Type B pancreatic cell (in vitro differentiated cells): ENCODE results near the gene RTN4R. TPM values are rescaled to one million over a fixed set of nuclear protein-coding genes. Genes with fewer than 3 reads are reported as not detected.
A peak's percentile ranks its signal among the peaks of the same experiment; 100 is the strongest.

ENCODE experiments used
- DNase-seq: peaks from one replicate; pipeline ENCODE4 v3.0.0; 2021; ENCODE audit warnings: mixed read lengths; ENCODE audit not compliant: unreplicated experiment; ENCODE audit errors: extremely low spot score
- H3K27ac Mint-ChIP-seq: 2 replicates; pipeline ENCODE4 v1.8.0; 2021; ENCODE audit warnings: mild to moderate bottlenecking, mixed read lengths
- H3K27me3 Mint-ChIP-seq: 2 replicates; pipeline ENCODE4 v1.8.0; 2021; ENCODE audit warnings: mixed read lengths
- H3K36me3 Mint-ChIP-seq: 2 replicates; pipeline ENCODE4 v1.8.0; 2021; ENCODE audit warnings: mixed read lengths
- H3K4me1 Mint-ChIP-seq: one replicate; pipeline ENCODE4 v1.8.0; 2021; ENCODE audit warnings: mixed read lengths; ENCODE audit not compliant: unreplicated experiment
- H3K4me3 Mint-ChIP-seq: 2 replicates; pipeline ENCODE4 v1.8.0; 2021; ENCODE audit warnings: mild to moderate bottlenecking, mixed read lengths
- H3K9me3 Mint-ChIP-seq: 2 replicates; pipeline ENCODE4 v1.8.0; 2021; ENCODE audit warnings: mixed read lengths
- total RNA-seq: library from RNA; stranded (reverse); gene quantifications from 2 replicates; pipeline ENCODE4 v1.2.1, GENCODE V29; 2021; ENCODE audit warnings: low replicate concordance
- TF ChIP-seq, protein P1 (sequence below): fragments of 200-600 bp; sonication (generic); conservative IDR thresholded peaks from 2 replicates; pipeline ENCODE4 v1.5.0; 2021; ENCODE audit warnings: antibody characterized with exemption, mild to moderate bottlenecking

Gene RTN4R
- total RNA-seq, 1 donor from 2014 or later, result 9.0 TPM

DNA sequence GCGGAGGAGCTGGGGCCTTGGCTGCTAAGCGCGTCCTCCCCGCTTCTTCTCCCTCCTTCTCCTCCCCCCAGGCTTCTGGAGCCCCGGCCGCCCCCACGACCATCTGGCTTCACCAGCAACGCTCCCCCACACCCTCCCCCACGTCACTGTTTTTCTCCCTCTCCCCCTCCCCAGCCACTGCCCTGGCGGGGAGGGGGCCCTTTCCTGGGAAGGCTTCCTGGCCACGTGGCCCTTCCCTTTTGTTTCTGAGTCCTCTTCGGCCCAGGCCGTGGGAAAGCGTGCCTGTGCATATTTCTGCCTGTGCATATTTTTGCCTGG is 27.7 kb downstream of the RTN4R start:
- H3K27ac Mint-ChIP-seq, result peak overlapping the region; percentile 36
- no peaks in the 10 kb centered on the region for H3K36me3 Mint-ChIP-seq
- DNase-seq, result no peak

DNA sequence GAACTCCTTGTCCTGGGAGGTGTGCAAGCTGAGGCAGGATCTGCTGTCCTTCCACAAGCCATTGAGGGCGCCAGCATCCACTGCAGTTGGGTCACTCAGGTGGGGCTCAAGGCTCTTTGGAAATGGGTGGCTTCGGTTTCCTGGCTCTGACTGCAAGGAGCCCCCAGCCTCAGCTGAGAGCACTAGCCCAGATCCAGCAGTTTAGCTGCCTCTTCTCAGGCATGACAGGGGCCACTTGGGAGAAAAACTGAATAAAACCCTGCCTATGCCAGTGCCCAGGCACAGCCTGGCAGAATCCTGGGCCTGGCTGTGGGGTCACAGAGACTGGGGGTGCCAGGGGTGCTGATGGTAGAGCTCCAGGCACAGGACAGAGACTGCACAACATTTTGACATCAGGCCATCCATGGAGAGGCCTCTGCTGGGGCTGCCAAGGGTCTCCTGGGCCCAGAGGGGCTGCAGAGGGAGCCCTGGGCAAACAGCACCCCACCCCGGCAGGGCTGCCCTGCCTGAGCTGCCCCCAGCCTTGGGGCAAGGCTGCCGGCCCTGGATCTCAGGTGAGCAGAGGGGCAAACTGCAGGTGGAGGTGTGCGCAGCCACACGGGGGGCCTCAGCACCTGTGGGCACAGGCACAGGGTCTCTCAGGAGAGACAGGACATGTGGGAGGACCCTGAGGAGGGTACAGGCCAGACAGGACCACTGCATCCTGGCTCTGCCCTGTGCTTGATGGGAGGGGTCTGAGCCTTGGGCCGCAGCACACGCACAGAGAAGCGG is 28.3 kb downstream of the RTN4R start:
- TF ChIP-seq, protein P1, sequence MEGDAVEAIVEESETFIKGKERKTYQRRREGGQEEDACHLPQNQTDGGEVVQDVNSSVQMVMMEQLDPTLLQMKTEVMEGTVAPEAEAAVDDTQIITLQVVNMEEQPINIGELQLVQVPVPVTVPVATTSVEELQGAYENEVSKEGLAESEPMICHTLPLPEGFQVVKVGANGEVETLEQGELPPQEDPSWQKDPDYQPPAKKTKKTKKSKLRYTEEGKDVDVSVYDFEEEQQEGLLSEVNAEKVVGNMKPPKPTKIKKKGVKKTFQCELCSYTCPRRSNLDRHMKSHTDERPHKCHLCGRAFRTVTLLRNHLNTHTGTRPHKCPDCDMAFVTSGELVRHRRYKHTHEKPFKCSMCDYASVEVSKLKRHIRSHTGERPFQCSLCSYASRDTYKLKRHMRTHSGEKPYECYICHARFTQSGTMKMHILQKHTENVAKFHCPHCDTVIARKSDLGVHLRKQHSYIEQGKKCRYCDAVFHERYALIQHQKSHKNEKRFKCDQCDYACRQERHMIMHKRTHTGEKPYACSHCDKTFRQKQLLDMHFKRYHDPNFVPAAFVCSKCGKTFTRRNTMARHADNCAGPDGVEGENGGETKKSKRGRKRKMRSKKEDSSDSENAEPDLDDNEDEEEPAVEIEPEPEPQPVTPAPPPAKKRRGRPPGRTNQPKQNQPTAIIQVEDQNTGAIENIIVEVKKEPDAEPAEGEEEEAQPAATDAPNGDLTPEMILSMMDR, result no peak
- peaks cover 16% of the 10 kb centered on the region for H3K4me1 Mint-ChIP-seq
- no peaks in the 10 kb centered on the region for H3K9me3 Mint-ChIP-seq
- H3K27me3 Mint-ChIP-seq, result no peaks in the 10 kb centered on the region
- H3K36me3 Mint-ChIP-seq, result no peaks in the 10 kb centered on the region
- no peak overlapping the region for H3K27ac Mint-ChIP-seq
- no peak for DNase-seq
- H3K4me3 Mint-ChIP-seq, result no peak overlapping the region

More for the DNA sequence above, 27.7 kb downstream of the RTN4R start:
- H3K4me3 Mint-ChIP-seq, result no peak overlapping the region
- H3K27me3 Mint-ChIP-seq, result no peaks in the 10 kb centered on the region
- TF ChIP-seq, protein P1, result no peak
- H3K4me1 Mint-ChIP-seq, result peaks cover 16% of the 10 kb centered on the region
- no peaks in the 10 kb centered on the region for H3K9me3 Mint-ChIP-seq

GRCh38 chr22:20238901-20239675 is 29.0 kb downstream of the RTN4R start:
- no peak overlapping the region for H3K27ac Mint-ChIP-seq
- H3K4me1 Mint-ChIP-seq, result peaks cover 15% of the 10 kb centered on the region
- TF ChIP-seq, protein P1, result no peak
- DNase-seq, result no peak
- no peaks in the 10 kb centered on the region for H3K36me3 Mint-ChIP-seq
- H3K27me3 Mint-ChIP-seq, result no peaks in the 10 kb centered on the region
- no peaks in the 10 kb centered on the region for H3K9me3 Mint-ChIP-seq
- H3K4me3 Mint-ChIP-seq, result no peak overlapping the region

DNA sequence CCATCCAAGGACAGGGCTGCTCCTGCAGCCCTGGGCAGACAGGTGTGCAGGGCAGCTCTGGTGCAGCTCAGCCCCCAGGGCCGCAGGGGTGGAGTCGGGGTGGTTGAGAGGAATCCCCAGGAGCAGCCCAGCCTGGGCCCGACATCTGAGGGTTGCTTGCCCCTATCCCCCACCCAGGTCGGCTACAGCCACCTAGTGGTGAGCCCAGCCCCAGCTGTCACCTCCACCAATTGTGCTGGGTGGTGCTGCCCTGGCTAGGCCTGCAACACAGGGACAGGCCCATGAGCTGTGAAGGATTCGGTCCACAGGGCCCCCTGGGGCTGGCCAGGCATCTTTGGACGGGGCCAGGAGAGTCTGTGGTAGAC is 29.6 kb downstream of the RTN4R start:
- Mint-ChIP-seq H3K27me3 (no peaks in the 10 kb centered on the region), H3K36me3 (no peaks in the 10 kb centered on the region), H3K4me1 (peaks cover 15% of the 10 kb centered on the region), H3K9me3 (no peaks in the 10 kb centered on the region), H3K27ac (no peak overlapping the region), H3K4me3 (no peak overlapping the region)
- TF ChIP-seq, protein P1, result peak; percentile 72
- no peak for DNase-seq

GRCh38 chr22:20237480-20238440 is 30.4 kb downstream of the RTN4R start:
- Mint-ChIP-seq H3K4me1 (peaks cover 15% of the 10 kb centered on the region), H3K36me3 (no peaks in the 10 kb centered on the region), H3K27ac (no peak overlapping the region), H3K27me3 (no peaks in the 10 kb centered on the region), H3K4me3 (no peak overlapping the region), H3K9me3 (no peaks in the 10 kb centered on the region)
- TF ChIP-seq, protein P1, result no peak
- DNase-seq, result no peak
